ENCODE results near the gene DRD2. TPM values are rescaled to one million over a fixed set of nuclear protein-coding genes. Genes with fewer than 3 reads are reported as not detected.

Gene DRD2
- total and polyA plus RNA-seq, 4 donors = not detected

DNA sequence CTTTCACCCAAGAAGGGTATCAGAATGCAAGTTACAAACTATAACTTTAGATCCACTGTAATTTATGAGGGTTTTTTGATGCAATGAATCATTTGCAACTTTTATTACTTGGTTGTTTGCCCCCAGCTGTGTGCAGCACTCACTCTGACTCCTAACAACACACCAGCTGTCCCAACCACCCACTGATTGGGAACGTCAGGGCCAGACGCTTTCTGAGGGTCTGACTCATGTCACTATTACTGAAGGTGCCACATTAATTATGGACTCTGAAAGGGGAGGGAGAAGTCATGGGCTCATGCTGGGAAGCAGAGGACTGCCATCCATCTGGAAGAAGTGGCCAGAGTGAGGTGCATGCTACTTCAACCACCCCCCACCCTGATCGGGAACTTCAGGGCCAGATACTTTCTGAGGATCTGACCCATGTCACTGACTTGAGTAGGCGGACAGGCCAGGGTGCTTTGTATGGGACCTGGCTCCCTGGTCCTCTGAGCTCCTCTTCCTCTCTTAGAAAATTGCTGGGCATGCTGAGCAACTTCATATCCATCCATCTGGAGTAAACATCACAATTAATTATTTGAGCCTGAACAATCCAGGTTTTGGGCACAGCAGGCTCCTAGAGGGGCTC, 44.9 kb upstream of the DRD2 start (continued):
- no peak for TF ChIP-seq SP1 (IDR thresholded peaks at IDR 0.05)
- no peak for TF ChIP-seq GABPA (IDR thresholded peaks at IDR 0.05 in 1 of 2, conservative IDR thresholded peaks at IDR 0.05 in 1 of 2)
- TF ChIP-seq RAD21 (IDR thresholded peaks at IDR 0.05) = no peak
- TF ChIP-seq, protein P1, sequence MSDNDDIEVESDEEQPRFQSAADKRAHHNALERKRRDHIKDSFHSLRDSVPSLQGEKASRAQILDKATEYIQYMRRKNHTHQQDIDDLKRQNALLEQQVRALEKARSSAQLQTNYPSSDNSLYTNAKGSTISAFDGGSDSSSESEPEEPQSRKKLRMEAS (IDR thresholded peaks at IDR 0.05) = no peak
- no peak for TF ChIP-seq JUND (IDR thresholded peaks at IDR 0.05)
- TF ChIP-seq, protein P2, sequence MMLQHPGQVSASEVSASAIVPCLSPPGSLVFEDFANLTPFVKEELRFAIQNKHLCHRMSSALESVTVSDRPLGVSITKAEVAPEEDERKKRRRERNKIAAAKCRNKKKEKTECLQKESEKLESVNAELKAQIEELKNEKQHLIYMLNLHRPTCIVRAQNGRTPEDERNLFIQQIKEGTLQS (IDR thresholded peaks at IDR 0.05) = no peak
- no peak for TF ChIP-seq HNF4G (IDR thresholded peaks at IDR 0.05)
- no peak for TF ChIP-seq FOXA2 (IDR thresholded peaks at IDR 0.05)

DNA sequence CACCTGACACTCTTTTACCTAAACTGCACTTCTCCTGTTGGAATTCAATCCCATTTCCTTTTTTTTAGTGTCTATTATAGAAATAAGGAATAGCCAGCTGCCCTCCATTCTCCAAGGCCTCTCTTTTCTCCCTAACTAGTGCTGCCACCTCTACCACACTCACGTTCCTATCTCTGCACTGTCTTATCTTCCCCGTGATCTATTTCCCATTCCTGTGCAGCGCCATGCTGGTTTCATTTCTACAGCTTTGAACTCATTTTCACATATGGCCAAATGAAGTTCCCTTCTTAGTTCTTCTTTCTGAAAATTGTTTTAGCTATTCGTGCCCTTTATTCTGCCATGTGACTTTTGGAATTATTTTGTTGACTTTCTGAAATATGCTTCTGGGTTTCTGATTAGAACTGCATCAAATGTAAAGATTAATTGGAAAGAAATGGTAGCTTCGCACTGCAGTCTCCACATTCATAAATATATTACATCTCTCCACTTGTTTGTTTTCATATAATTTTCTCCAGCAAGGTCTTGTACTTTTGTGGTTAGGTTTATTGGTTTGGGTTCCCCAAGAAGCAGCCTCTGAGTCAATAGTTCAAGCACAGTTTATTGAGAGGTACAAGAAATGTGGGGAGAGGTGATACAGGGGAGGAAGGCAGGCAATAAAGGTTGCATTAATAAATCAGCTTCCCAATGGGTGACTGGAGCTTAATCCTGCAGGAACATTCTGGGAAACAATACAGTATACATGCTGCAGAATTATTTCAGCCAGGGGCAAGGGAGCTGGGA, 43.7 kb upstream of the DRD2 start:
- no peaks in the 10 kb centered on the region for H3K27me3 ChIP-seq (ENCODE audit: control insufficient read depth in 4 of 4, insufficient read depth in 4 of 4, low read length in 3 of 4)
- H3K4me3 ChIP-seq (ENCODE audit: low read depth in 1 of 3, low read length in 3 of 3) = no peak overlapping the region
- H3K4me1 ChIP-seq (ENCODE audit: control insufficient read depth in 4 of 4, insufficient read depth in 4 of 4, low read length in 3 of 4) = no peaks in the 10 kb centered on the region
- 70% methylated on average over 5 of the region's 5 CpGs for WGBS
- no peaks in the 10 kb centered on the region for H3K36me3 ChIP-seq (ENCODE audit: control insufficient read depth in 4 of 4, insufficient read depth in 3 of 4, low read depth in 1 of 4, low read length in 3 of 4)
- H3K27ac ChIP-seq (ENCODE audit: low read depth in 1 of 2, low read length in 2 of 2) = no peak overlapping the region
- no peaks in the 10 kb centered on the region for H3K9me3 ChIP-seq (ENCODE audit: control insufficient read depth in 4 of 4, low read length in 3 of 4)
- no peak overlapping the region for H3K9ac ChIP-seq (ENCODE audit: low read depth in 1 of 2, low read length in 2 of 2)
- DNase-seq (ENCODE audit: low spot score) = no peak
- TF ChIP-seq GABPA (IDR thresholded peaks at IDR 0.05 in 1 of 2, conservative IDR thresholded peaks at IDR 0.05 in 1 of 2) (no peak), HNF4A (conservative IDR thresholded peaks at IDR 0.05) (no peak), RAD21 (IDR thresholded peaks at IDR 0.05) (no peak), FOXA1 (IDR thresholded peaks at IDR 0.05) (no peak), NR2F2 (IDR thresholded peaks at IDR 0.05) (no peak)
- TF ChIP-seq, protein P3, sequence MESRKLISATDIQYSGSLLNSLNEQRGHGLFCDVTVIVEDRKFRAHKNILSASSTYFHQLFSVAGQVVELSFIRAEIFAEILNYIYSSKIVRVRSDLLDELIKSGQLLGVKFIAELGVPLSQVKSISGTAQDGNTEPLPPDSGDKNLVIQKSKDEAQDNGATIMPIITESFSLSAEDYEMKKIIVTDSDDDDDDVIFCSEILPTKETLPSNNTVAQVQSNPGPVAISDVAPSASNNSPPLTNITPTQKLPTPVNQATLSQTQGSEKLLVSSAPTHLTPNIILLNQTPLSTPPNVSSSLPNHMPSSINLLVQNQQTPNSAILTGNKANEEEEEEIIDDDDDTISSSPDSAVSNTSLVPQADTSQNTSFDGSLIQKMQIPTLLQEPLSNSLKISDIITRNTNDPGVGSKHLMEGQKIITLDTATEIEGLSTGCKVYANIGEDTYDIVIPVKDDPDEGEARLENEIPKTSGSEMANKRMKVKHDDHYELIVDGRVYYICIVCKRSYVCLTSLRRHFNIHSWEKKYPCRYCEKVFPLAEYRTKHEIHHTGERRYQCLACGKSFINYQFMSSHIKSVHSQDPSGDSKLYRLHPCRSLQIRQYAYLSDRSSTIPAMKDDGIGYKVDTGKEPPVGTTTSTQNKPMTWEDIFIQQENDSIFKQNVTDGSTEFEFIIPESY (IDR thresholded peaks at IDR 0.05) = no peak
- TF ChIP-seq, protein P2 (IDR thresholded peaks at IDR 0.05) = no peak

DNA sequence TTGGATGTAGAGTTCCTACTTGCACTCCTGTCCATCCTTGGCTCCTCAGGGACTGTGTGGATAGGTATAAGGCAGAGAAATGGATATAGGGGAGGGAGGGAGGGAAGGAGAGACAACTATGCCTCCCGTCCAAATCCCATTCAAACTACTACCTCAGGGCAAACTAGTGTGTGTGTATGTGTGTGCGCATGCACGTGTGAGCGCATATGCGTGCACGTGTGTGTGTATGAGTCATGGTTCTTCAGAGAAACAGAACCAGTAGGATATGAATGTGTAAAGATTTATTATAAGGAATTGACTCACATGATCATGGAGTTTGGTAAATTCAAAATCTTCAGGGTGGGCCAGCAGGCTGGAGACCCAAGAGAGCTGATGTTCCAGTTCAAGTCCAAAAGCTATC, 42.2 kb upstream of the DRD2 start:
- Histone ChIP-seq H3K27me3 (ENCODE audit: control insufficient read depth in 4 of 4, insufficient read depth in 4 of 4, low read length in 3 of 4) (peaks cover 0 to 3% (median 0%) of the 10 kb centered on the region in 4 donors), H3K4me1 (ENCODE audit: control insufficient read depth in 4 of 4, insufficient read depth in 4 of 4, low read length in 3 of 4) (no peaks in the 10 kb centered on the region), H3K27ac (ENCODE audit: low read depth in 1 of 2, low read length in 2 of 2) (no peak overlapping the region), H3K9ac (ENCODE audit: low read depth in 1 of 2, low read length in 2 of 2) (no peak overlapping the region), H3K4me3 (ENCODE audit: low read depth in 1 of 3, low read length in 3 of 3) (no peak overlapping the region), H3K9me3 (ENCODE audit: control insufficient read depth in 4 of 4, low read length in 3 of 4) (no peaks in the 10 kb centered on the region), H3K36me3 (ENCODE audit: control insufficient read depth in 4 of 4, insufficient read depth in 3 of 4, low read depth in 1 of 4, low read length in 3 of 4) (no peaks in the 10 kb centered on the region)
- no peak for TF ChIP-seq NR2F2 (IDR thresholded peaks at IDR 0.05)
- no peak for TF ChIP-seq GABPA (IDR thresholded peaks at IDR 0.05 in 1 of 2, conservative IDR thresholded peaks at IDR 0.05 in 1 of 2)
- no peak for TF ChIP-seq FOXA2 (IDR thresholded peaks at IDR 0.05)
- TF ChIP-seq EGR1 (IDR thresholded peaks at IDR 0.05; ENCODE audit: low read depth in 2 of 2) = no peak
- TF ChIP-seq, protein P1 (IDR thresholded peaks at IDR 0.05) = no peak
- no peak for TF ChIP-seq TAF1 (conservative IDR thresholded peaks at IDR 0.05)
- no peak for TF ChIP-seq FOXA1 (IDR thresholded peaks at IDR 0.05)
- TF ChIP-seq HNF4A (conservative IDR thresholded peaks at IDR 0.05) = no peak
- TF ChIP-seq, protein P4, sequence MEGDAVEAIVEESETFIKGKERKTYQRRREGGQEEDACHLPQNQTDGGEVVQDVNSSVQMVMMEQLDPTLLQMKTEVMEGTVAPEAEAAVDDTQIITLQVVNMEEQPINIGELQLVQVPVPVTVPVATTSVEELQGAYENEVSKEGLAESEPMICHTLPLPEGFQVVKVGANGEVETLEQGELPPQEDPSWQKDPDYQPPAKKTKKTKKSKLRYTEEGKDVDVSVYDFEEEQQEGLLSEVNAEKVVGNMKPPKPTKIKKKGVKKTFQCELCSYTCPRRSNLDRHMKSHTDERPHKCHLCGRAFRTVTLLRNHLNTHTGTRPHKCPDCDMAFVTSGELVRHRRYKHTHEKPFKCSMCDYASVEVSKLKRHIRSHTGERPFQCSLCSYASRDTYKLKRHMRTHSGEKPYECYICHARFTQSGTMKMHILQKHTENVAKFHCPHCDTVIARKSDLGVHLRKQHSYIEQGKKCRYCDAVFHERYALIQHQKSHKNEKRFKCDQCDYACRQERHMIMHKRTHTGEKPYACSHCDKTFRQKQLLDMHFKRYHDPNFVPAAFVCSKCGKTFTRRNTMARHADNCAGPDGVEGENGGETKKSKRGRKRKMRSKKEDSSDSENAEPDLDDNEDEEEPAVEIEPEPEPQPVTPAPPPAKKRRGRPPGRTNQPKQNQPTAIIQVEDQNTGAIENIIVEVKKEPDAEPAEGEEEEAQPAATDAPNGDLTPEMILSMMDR (IDR thresholded peaks at IDR 0.05; ENCODE audit: low read depth, low read length, missing input control) = no peak
- TF ChIP-seq, protein P5, sequence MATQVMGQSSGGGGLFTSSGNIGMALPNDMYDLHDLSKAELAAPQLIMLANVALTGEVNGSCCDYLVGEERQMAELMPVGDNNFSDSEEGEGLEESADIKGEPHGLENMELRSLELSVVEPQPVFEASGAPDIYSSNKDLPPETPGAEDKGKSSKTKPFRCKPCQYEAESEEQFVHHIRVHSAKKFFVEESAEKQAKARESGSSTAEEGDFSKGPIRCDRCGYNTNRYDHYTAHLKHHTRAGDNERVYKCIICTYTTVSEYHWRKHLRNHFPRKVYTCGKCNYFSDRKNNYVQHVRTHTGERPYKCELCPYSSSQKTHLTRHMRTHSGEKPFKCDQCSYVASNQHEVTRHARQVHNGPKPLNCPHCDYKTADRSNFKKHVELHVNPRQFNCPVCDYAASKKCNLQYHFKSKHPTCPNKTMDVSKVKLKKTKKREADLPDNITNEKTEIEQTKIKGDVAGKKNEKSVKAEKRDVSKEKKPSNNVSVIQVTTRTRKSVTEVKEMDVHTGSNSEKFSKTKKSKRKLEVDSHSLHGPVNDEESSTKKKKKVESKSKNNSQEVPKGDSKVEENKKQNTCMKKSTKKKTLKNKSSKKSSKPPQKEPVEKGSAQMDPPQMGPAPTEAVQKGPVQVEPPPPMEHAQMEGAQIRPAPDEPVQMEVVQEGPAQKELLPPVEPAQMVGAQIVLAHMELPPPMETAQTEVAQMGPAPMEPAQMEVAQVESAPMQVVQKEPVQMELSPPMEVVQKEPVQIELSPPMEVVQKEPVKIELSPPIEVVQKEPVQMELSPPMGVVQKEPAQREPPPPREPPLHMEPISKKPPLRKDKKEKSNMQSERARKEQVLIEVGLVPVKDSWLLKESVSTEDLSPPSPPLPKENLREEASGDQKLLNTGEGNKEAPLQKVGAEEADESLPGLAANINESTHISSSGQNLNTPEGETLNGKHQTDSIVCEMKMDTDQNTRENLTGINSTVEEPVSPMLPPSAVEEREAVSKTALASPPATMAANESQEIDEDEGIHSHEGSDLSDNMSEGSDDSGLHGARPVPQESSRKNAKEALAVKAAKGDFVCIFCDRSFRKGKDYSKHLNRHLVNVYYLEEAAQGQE (IDR thresholded peaks at IDR 0.05) = no peak
- no peak for TF ChIP-seq HNF4G (IDR thresholded peaks at IDR 0.05)
- no peak for TF ChIP-seq SP1 (IDR thresholded peaks at IDR 0.05)
- no peak for TF ChIP-seq RXRA (IDR thresholded peaks at IDR 0.05)
- TF ChIP-seq, protein P2 (IDR thresholded peaks at IDR 0.05) = no peak
- TF ChIP-seq YY1 (IDR thresholded peaks at IDR 0.05) = no peak
- no peak for TF ChIP-seq JUND (IDR thresholded peaks at IDR 0.05)
- 93% methylated on average over 6 of the region's 6 CpGs for WGBS
- no peak for DNase-seq (ENCODE audit: low spot score)
